ENCODE results near the gene SUSD4.
"Not testable (repeated sequence)": the region's sequence is repeated elsewhere in the genome, so short reads cannot be mapped to it uniquely, and the experiment has no call there.

The SUSD4 gene

GRCh38 chr1:223257856-223258550, 106.0 kb downstream of the SUSD4 start:
- H3K4me3 ChIP-seq (ENCODE audit: low read depth, low read length), result no peak overlapping the region
- in situ Hi-C loops (cut with HindIII; ENCODE audit: low sequenced_read_pairs), result no loop called here
- no peak for TF ChIP-seq CTCF (IDR thresholded peaks at IDR 0.05; ENCODE audit: low read depth, low read length, missing control alignments)
- DNase-seq (ENCODE audit: low read depth), result no peak

GRCh38 chr1:223256034-223256433, 107.9 kb downstream of the SUSD4 start:
- in situ Hi-C loops (cut with HindIII; ENCODE audit: low sequenced_read_pairs), result no loop called here
- no peak for DNase-seq (ENCODE audit: low read depth)
- no peak overlapping the region for H3K4me3 ChIP-seq (ENCODE audit: low read depth, low read length)
- no peak for TF ChIP-seq CTCF (IDR thresholded peaks at IDR 0.05; ENCODE audit: low read depth, low read length, missing control alignments)

- no peak overlapping the region for H3K4me3 ChIP-seq (ENCODE audit: low read depth, low read length)
- no peak for TF ChIP-seq CTCF (IDR thresholded peaks at IDR 0.05; ENCODE audit: low read depth, low read length, missing control alignments)
- no peak for DNase-seq (ENCODE audit: low read depth)
- in situ Hi-C loops (cut with HindIII; ENCODE audit: low sequenced_read_pairs), result loop anchor here (5.0 kb wide), 1 partner anchor 62 kb away; no protein-coding TSS in a partner anchor
These were observed 110.1 kb downstream of the SUSD4 start for GRCh38 chr1:223253916-223254315.

GRCh38 chr1:223251387-223251786, 112.6 kb downstream of the SUSD4 start:
- in situ Hi-C loops (cut with HindIII; ENCODE audit: low sequenced_read_pairs), result loop anchor here (5.0 kb wide), 1 partner anchor 59 kb away; no protein-coding TSS in a partner anchor
- DNase-seq (ENCODE audit: low read depth); H3K4me3 ChIP-seq (ENCODE audit: low read depth, low read length): not testable (repeated sequence)

GRCh38 chr1:223250632-223251015, 113.4 kb downstream of the SUSD4 start:
- DNase-seq (ENCODE audit: low read depth), result no peak
- in situ Hi-C loops (cut with HindIII; ENCODE audit: low sequenced_read_pairs), result loop anchor here (5.0 kb wide), 1 partner anchor 58 kb away; no protein-coding TSS in a partner anchor
- TF ChIP-seq CTCF (IDR thresholded peaks at IDR 0.05; ENCODE audit: low read depth, low read length, missing control alignments), result no peak
- no peak overlapping the region for H3K4me3 ChIP-seq (ENCODE audit: low read depth, low read length)

- in situ Hi-C loops (cut with HindIII; ENCODE audit: low sequenced_read_pairs), result loop anchor here (5.0 kb wide), 1 partner anchor 58 kb away; no protein-coding TSS in a partner anchor
- no peak for DNase-seq (ENCODE audit: low read depth)
- no peak overlapping the region for H3K4me3 ChIP-seq (ENCODE audit: low read depth, low read length)
- TF ChIP-seq CTCF (IDR thresholded peaks at IDR 0.05; ENCODE audit: low read depth, low read length, missing control alignments), result no peak
These were observed 113.9 kb downstream of the SUSD4 start for GRCh38 chr1:223249854-223250631.

- no peak overlapping the region for H3K4me3 ChIP-seq (ENCODE audit: low read depth, low read length)
- in situ Hi-C loops (cut with HindIII; ENCODE audit: low sequenced_read_pairs), result no loop called here
- no peak for DNase-seq (ENCODE audit: low read depth)
- TF ChIP-seq CTCF (IDR thresholded peaks at IDR 0.05; ENCODE audit: low read depth, low read length, missing control alignments), result no peak
These were observed 115.2 kb downstream of the SUSD4 start for GRCh38 chr1:223248770-223249140.

All from astrocyte of the cerebellum (primary cell).